ENCODE results near the gene ALG12.

The ALG12 gene

DNA sequence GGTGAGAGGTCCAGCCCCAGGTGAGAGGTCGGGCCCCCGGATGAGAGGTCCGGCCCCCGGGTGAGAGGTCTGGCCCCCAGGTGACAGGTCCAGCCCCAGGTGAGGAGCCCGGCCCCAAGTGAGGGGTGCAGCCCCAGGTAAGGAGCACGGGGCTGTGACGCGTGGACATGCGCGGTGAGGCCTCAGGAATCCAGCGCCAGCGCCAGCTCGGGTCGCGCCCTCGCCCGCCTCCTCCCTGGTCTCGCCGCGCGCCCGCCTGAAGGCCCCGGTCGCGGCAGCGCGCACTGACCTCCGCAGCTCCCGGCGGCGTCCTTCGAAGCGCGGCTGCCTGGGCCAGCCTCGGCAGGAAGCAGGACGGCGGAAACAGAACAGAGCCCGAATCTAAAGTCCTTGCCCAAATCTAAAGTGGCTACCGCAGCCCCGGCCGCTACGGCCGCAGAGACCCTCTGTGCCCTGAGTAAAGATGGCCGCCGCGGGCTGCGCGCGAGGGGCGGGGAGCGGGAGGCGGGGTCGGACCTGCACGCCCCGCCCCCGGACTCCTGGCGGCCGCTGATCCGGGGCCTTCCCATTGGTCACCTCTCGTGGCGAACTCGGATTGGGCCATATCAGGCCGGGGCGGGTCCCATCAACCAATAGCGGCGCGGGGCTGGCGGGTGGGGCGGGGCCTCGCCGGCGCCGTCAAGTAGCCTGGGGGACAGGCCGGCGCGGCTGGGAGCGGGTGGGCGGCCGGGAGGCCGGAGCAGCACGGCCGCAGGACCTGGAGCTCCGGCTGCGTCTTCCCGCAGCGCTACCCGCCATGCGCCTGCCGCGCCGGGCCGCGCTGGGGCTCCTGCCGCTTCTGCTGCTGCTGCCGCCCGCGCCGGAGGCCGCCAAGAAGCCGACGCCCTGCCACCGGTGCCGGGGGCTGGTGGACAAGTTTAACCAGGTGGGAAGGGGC, at the start of gene ALG12, which contains the start of gene CRELD2:
TSS of gene ALG12 (minus strand) at position 465 of the 937 bp plus-strand sequence. CDS start 4,673 bp downstream, outside the sequence.
TSS of gene CRELD2 (plus strand) at position 661 of the 937 bp plus-strand sequence. CDS start at position 797, 136 bp downstream.
- peak; percentile 88 for DNase-seq

DNA sequence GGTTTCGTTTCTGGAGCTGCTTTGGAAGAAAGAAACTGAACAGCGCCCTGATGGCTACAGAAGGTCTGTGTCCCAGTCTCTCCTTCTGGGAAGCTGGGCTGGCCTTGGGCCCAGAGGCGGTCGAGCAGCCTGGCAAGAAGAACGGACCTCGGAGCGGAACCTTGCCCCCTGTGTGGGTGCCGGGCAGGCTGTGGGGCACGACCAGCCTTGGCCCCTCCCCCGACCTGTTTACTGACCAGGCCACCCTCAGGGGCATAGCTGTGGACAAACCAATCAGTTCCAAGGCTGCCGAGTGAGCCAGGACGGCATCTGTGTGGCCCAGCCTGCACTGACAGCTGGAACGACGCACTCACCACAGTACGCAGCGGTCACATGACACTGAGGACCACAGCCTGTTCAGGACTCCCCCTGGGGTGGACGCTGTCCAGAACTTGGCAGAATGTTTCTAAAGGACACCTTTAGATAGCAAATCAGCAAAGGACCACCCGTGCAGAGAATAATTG, 49.5 kb upstream of the ALG12 start:
- DNase-seq: no peak

DNA sequence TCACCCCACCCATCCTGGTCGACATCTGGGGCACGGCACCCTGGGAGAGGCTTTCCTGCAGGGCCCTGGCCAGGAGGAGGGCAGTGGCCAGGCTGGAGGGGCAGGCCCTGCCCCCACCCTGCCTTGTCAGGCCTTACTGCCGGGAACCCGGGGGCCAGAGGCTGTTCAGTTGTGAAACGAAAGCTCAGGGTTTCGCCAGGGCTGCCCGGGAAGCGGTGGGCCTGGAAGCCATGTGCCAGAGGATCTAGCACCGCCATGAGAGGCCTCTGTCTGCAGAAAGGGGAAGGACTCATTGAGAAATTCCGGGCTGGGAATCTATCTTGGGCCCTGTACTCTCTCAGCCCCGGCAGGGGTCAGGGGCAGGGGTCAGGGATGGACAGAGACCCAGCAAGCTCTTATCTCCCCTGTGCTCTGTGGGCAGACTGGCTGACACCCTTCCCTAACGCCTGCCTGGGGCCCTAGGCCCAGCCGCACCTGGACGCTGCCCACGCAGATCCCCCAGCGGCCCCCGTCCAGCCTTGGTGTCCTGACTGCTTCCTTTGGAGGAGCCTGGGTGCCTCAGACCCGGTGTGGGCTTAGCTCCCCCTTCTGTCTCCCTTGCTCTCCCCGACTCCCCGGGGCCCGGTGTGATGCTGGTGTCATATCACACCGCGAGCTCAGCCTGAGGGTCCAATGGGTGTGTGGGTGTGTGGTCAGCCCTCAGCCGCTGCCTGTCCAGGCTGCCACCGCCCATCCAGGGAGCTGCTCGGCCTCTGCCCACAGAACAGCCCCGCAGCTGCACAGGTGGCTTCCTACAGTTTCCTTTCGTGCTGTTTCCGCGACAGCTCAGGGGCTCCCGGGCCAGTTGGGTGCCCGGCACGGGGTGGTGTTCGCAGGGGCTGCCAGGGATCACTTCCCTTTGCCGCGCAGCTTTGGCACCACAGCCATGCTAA, 48.8 kb upstream of the ALG12 start:
- no peak for DNase-seq

DNA sequence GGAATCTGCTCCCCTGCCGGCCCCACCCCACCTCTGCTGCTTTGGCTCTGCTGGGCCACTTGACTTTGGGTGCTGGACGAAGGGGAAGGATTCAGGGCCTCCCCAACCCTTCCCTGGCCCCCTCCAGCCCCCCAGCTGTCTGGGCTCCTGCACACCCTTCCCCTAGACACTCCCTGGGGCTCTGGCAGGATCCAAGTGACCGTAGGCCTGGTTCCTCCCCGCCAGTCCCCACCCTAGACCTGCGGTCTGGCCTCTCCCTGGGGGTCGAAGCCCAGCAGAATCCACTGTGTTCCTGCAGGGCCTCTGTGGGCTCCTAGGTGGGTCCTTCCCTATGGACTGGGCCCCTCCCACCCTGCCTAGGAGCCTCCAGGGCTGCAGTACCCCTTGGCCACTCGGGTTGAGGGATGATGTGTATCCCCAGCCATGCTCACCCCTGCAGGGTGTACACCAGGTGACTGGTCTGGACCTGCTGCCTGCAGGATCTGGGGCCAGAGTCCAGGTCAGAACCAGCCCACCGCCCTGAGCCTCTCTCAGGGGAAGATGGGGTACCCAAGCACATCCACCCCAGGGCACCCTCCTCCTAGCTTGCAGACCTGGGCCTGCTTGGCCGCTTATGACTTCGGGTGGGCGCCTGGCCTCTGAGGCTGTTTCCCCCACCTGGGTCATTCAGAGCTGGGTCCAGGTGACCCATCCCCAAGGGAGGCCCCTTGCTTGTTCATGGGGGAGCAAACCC, 48.0 kb upstream of the ALG12 start:
- DNase-seq: no peak

- DNase-seq: no peak
These were observed 47.1 kb upstream of the ALG12 start for GRCh38 chr22:49965091-49966040.

GRCh38 chr22:49964136-49965090, 46.2 kb upstream of the ALG12 start:
- no peak for DNase-seq

DNA sequence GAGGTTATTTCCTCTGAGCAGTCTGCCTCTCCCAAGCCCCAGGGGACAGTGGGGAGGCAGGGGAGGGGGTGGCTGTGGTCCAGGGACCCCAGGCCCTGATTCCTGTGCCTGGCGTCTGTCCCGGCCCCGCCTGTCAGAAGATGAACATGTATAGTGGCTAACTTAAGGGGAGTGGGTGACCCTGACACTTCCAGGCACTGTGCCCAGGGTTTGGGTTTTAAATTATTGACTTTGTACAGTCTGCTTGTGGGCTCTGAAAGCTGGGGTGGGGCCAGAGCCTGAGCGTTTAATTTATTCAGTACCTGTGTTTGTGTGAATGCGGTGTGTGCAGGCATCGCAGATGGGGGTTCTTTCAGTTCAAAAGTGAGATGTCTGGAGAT, 45.4 kb upstream of the ALG12 start:
- no peak for DNase-seq

DNA sequence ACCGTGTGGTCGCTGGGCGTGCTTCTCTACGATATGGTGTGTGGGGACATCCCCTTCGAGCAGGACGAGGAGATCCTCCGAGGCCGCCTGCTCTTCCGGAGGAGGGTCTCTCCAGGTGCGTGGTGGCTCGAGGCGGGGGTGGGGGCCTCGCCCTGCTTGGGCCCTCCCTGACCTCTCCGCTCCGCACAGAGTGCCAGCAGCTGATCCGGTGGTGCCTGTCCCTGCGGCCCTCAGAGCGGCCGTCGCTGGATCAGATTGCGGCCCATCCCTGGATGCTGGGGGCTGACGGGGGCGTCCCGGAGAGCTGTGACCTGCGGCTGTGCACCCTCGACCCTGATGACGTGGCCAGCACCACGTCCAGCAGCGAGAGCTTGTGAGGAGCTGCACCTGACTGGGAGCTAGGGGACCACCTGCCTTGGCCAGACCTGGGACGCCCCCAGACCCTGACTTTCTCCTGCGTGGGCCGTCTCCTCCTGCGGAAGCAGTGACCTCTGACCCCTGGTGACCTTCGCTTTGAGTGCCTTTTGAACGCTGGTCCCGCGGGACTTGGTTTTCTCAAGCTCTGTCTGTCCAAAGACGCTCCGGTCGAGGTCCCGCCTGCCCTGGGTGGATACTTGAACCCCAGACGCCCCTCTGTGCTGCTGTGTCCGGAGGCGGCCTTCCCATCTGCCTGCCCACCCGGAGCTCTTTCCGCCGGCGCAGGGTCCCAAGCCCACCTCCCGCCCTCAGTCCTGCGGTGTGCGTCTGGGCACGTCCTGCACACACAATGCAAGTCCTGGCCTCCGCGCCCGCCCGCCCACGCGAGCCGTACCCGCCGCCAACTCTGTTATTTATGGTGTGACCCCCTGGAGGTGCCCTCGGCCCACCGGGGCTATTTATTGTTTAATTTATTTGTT, 44.8 kb upstream of the ALG12 start:
- no peak for DNase-seq

- peak; percentile 59 for DNase-seq
These were observed 43.9 kb upstream of the ALG12 start for GRCh38 chr22:49962012-49962750.

- DNase-seq: no peak
These were observed 43.4 kb upstream of the ALG12 start for GRCh38 chr22:49961601-49962011.

GRCh38 chr22:49961005-49961600, 42.9 kb upstream of the ALG12 start:
- no peak for DNase-seq

GRCh38 chr22:49960159-49961004, 42.1 kb upstream of the ALG12 start, which contains the start of gene PIM3:
Gene PIM3, plus strand, starts transcription at chr22:49960772. Its CDS starts 176 bp downstream, at chr22:49960948.
- DNase-seq: peak; percentile 92

GRCh38 chr22:49959782-49960158, 41.5 kb upstream of the ALG12 start:
- no peak for DNase-seq

GRCh38 chr22:49958931-49959781, 40.9 kb upstream of the ALG12 start:
- no peak for DNase-seq

DNA sequence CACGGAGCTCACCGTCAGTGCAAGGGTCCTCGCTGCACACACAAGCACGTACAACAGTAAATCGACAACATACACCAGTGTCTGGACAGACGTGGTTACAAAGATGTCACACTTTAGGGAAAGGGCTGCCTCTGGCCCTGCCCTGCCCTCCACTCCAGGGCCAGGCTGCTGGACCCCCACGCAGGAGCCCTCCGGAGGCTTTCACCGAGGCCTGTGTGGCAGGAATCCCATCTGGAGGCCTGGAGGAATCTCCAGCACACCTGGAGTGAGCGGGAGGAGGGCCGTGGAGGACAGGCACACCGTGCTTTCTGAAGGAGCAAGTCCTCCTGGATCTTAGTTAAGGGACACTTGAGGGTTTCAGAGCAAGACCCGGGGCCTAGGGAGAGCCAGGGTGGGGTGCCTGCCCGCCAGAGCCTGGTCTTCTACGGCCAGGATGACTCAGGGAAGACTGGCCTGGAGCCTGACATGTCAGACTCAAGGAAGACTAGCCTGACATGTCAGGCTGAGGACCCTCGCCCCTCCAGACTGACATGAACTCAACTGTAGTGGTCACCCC, 40.2 kb upstream of the ALG12 start:
- DNase-seq: no peak

Measured in NCI-H1048 (cell line).